Heart right ventricle (tissue), 16 donors: ENCODE measurements around the gene TFAM. TPM values are rescaled to one million over a fixed set of nuclear protein-coding genes. Genes with fewer than 3 reads are reported as not detected.

Source experiments
- ATAC-seq, 8 donors: fragments of 200-7000 bp; cut with Tn5 transposase; one replicate each; pipeline ENCODE4 v1.9.1; 2020; ENCODE audit warnings: mild to moderate bottlenecking in 8 of 8, moderate library complexity in 8 of 8, moderate number of reproducible peaks in 1 of 8
- DNase-seq, 2 donors: peaks; one replicate each; pipeline ENCODE4 v3.0.0-alpha.2; 2020
- H3K27ac ChIP-seq, 10 donors: fragments of 200-600 bp; sonication (generic) in 2 of 10; one replicate each; pipeline versions ENCODE4 v1.5.0 to v1.8.0; 2020 to 2022; ENCODE audit warnings: mild to moderate bottlenecking in 3 of 10
- H3K27me3 ChIP-seq, 7 donors: fragments of 200-600 bp; one replicate each; pipeline ENCODE4 v1.8.0; 2021 to 2022; ENCODE audit warnings: mild to moderate bottlenecking in 2 of 7
- H3K36me3 ChIP-seq, 9 donors: fragments of 200-600 bp; sonication (generic) in 1 of 9; one replicate each; pipeline versions ENCODE4 v1.5.0 to v1.8.0; 2020 to 2022; ENCODE audit warnings: mild to moderate bottlenecking in 2 of 9
- H3K4me1 ChIP-seq, 9 donors: fragments of 200-600 bp; sonication (generic) in 1 of 9; one replicate each; pipeline versions ENCODE4 v1.5.0 to v1.8.0; 2020 to 2022; ENCODE audit warnings: mild to moderate bottlenecking in 4 of 9
- H3K4me3 ChIP-seq, 10 donors: fragments of 200-600 bp; sonication (generic) in 2 of 10; one replicate each; pipeline versions ENCODE4 v1.5.0 to v1.8.0; 2020 to 2022; ENCODE audit warnings: mild to moderate bottlenecking in 7 of 10, moderate library complexity in 2 of 10
- H3K9me3 ChIP-seq, 11 donors: fragments of 200-600 bp in 10 of 11; sonication (generic) in 2 of 11; one replicate each; pipeline versions ENCODE4 v1.5.0 to v1.8.0; 2013 to 2022; ENCODE audit warnings: mild to moderate bottlenecking in 2 of 11, control low read depth in 1 of 11, moderate library complexity in 1 of 11
- CTCF ChIP-seq, 9 donors: fragments of 200-600 bp; sonication (generic) in 2 of 9; IDR thresholded peaks; one replicate each; pipeline versions ENCODE4 v1.5.0 to v1.8.0; 2021 to 2022; ENCODE audit warnings: antibody characterized with exemption in 9 of 9, mild to moderate bottlenecking in 5 of 9, moderate library complexity in 1 of 9
- WGBS, 2 donors: extraction: QIAGEN DNeasy Blood & Tissue Kit; methylation state at CpG; one replicate each; pipeline ENCODE4 v1.1.7; 2013; ENCODE audit warnings: inconsistent platforms in 1 of 2; 5-methylcytosine and 5-hydroxymethylcytosine counted together
- intact Hi-C, 10 donors: fragments of 100-400 bp; cut with DNase I; formaldehyde crosslinking; loops; one replicate each; pipeline versions ENCODE4 v1.11.1 to v1.14.2; 2022
- polyA plus RNA-seq, 2 donors: library from polyadenylated mRNA; stranded (reverse); fragments of 200-250 nt; gene quantifications; one replicate each; pipeline ENCODE4 v1.2.3, GENCODE V29; 2013
- total RNA-seq, 10 donors: library from RNA; stranded (reverse); fragmentation: NEBNext Ultra II Directional in 3 of 10; extraction: Animal tissue kit (Norgen Biotek cat#: 25700) in 3 of 10; gene quantifications; one replicate each; pipeline versions ENCODE4 v1.2.1 to v1.2.4, GENCODE V29; 2021 to 2023
- donor health status: Arrhythmogenic right ventricular cardiomyopathy.
- donor health status: ischemic (EF 13 %, LVEDD 7.1; RV severe dilation, severe dysfunction).
- donor health status: healthy with polysubstance abuse.
- donor health status: DM: no; HTN: yes; CAD: no.
- donor health status: DM: no; HTN: no; CAD: no.
- donor health status: ischemic (EF 25% LVEDD 6.9; RV normal size, moderate dysfunction).
- donor health status: ischemic (EF 25% LVEDD 5.7; RV mildly dilated, moderate dysfunction).
- donor health status: healthy.
- donor health status: DM: yes; HTN: yes; CAD: no.
- donor health status: Ischemic cardiomyopathy.
- donor health status: ischemic (EF 35%, LVEDD 5.7; RV mildly dilated, moderate dysfunction).
- donor health status: nonischemic (EF 11% LVEDD 7.7; RV severe dilation, severe dysfunction).
- donor health status: DM: yes; HTN: yes; CAD: no.
- donor health status: PGD.
- donor health status: ischemic (EF 29% LVEDD 5.4; RV normal size, mild dysfunction).
- donor health status: nonischemic (EF 23%, LVEDD 6.1; RV moderate dilation, normal function).

TFAM gene
- total and polyA plus RNA-seq, 12 donors: 3.8 to 36.5 (median 31.0) TPM

GRCh38 chr10:58404001-58404400 lies 18.8 kb downstream of the TFAM start:
- no peaks in the 10 kb centered on the region for H3K27me3 ChIP-seq
- no peaks in the 10 kb centered on the region for H3K4me1 ChIP-seq
- intact Hi-C loops: no loop called here
- H3K4me3 ChIP-seq: no peak overlapping the region
- DNase-seq: no peak
- peaks cover 0 to 9% (median 0%) of the 10 kb centered on the region in 9 donors for H3K36me3 ChIP-seq
- H3K27ac ChIP-seq: no peak overlapping the region
- H3K9me3 ChIP-seq: no peaks in the 10 kb centered on the region
- no peak for TF ChIP-seq CTCF (IDR thresholded peaks at IDR 0.05)
- ATAC-seq: no peak
- WGBS, 2 donors: 94 to 100% methylated on average over 2 of the region's 2 CpGs

GRCh38 chr10:58409956-58410610 lies 24.9 kb downstream of the TFAM start:
- intact Hi-C loops: loop anchor here in 1 of 10 donors (5.0 kb wide), 1 partner anchor 102 kb away; the partner anchor contains the start of gene BICC1
- no peak for DNase-seq
- no peaks in the 10 kb centered on the region for H3K27me3 ChIP-seq
- H3K36me3 ChIP-seq: no peaks in the 10 kb centered on the region
- no peak for TF ChIP-seq CTCF (IDR thresholded peaks at IDR 0.05)
- no peak overlapping the region for H3K27ac ChIP-seq
- H3K4me1 ChIP-seq: peaks cover 0 to 7% (median 0%) of the 10 kb centered on the region in 9 donors
- H3K9me3 ChIP-seq: no peaks in the 10 kb centered on the region
- no peak for ATAC-seq
- H3K4me3 ChIP-seq: no peak overlapping the region
- 62 to 70% methylated on average over 4 of the region's 4 CpGs for WGBS, 2 donors

- H3K9me3 ChIP-seq: peaks cover 0 to under 1% (median 0%) of the 10 kb centered on the region in 11 donors
- 39 to 42% methylated on average over 2 of the region's 2 CpGs for WGBS, 2 donors
- peaks cover 0 to 7% (median 0%) of the 10 kb centered on the region in 9 donors for H3K4me1 ChIP-seq
- peaks cover 0 to 3% (median 0%) of the 10 kb centered on the region in 7 donors for H3K27me3 ChIP-seq
- intact Hi-C loops: loop anchor here in 1 of 10 donors (5.0 kb wide), 1 partner anchor 100 kb away; the partner anchor contains the start of gene BICC1
- H3K27ac ChIP-seq: no peak overlapping the region
- DNase-seq: no peak
- H3K4me3 ChIP-seq: no peak overlapping the region
- ATAC-seq: no peak
- no peak for TF ChIP-seq CTCF (IDR thresholded peaks at IDR 0.05)
- H3K36me3 ChIP-seq: no peaks in the 10 kb centered on the region
Measured at GRCh38 chr10:58412502-58412961, 27.3 kb downstream of the TFAM start.

- peaks cover 0 to 3% (median 0%) of the 10 kb centered on the region in 7 donors for H3K27me3 ChIP-seq
- H3K4me1 ChIP-seq: peaks cover 0 to 7% (median 0%) of the 10 kb centered on the region in 9 donors
- 46 to 48% methylated on average over 5 of the region's 5 CpGs for WGBS, 2 donors
- no peaks in the 10 kb centered on the region for H3K36me3 ChIP-seq
- peak in 7 of 9 donors; percentile 22 to 50 (median 46) for TF ChIP-seq CTCF (IDR thresholded peaks at IDR 0.05)
- peak in 7 of 8 donors; percentile 64 to 78 (median 69) for ATAC-seq
- peaks cover 0 to 19% (median 0%) of the 10 kb centered on the region in 11 donors for H3K9me3 ChIP-seq
- peak overlapping the region in 1 of 10 donors; percentile 25 for H3K27ac ChIP-seq
- intact Hi-C loops: loop anchor here in 1 of 10 donors (5.0 kb wide), 1 partner anchor 98 kb away; the partner anchor contains the start of gene BICC1
- peak in 1 of 2 donors; percentile 13 for DNase-seq
- no peak overlapping the region for H3K4me3 ChIP-seq
Measured at GRCh38 chr10:58414270-58415041, 29.2 kb downstream of the TFAM start.
